PC-9 (cell line): ENCODE data around the gene ALDH2. TPM values are rescaled to one million over a fixed set of nuclear protein-coding genes. Genes with fewer than 3 reads are reported as not detected.

ENCODE experiments used
- BruUV-seq: library from RNA; stranded (reverse); fragments of 400-500 nt; replicated peaks from 2 replicates; lab custom pipeline; 2021; lab: Mats Ljungman, UMichigan
- CTCF ChIA-PET: fragments of 300-600 bp; sonication (Branson Sonifier 250); formaldehyde crosslinking; loops from one replicate; lab custom pipeline; 2022; ENCODE audit warnings: antibody characterized with exemption; lab: Charles Lee
- POLR2A ChIA-PET: fragments of 300-600 bp; sonication (Branson Sonifier 250); formaldehyde crosslinking; loops from one replicate; lab custom pipeline; 2022; ENCODE audit warnings: antibody characterized with exemption; ENCODE audit not compliant: unreplicated experiment; lab: Charles Lee
- DNase-seq, 2 experiments: peaks; one replicate each; pipeline versions ENCODE4 v3.0.0 to v3.0.0-alpha.2; 2015 to 2022; ENCODE audit warnings: mixed read lengths in 1 of 2
- H2AFZ ChIP-seq: fragments of 200-600 bp; sonication (generic); 2 replicates; pipeline ENCODE4 v1.8.1; 2017; ENCODE audit warnings: antibody characterized with exemption
- H3F3A ChIP-seq: fragments of 200-600 bp; sonication (generic); 2 replicates; pipeline ENCODE4 v1.8.1; 2017; ENCODE audit warnings: antibody characterized with exemption, mild to moderate bottlenecking, low read depth; ENCODE audit not compliant: insufficient read depth
- H3K27ac ChIP-seq: fragments of 200-600 bp; sonication (generic); 2 replicates; pipeline ENCODE4 v1.6.1; 2016; ENCODE audit warnings: mixed run types
- H3K27me3 ChIP-seq: fragments of 200-600 bp; sonication (generic); 2 replicates; pipeline ENCODE4 v1.6.1; 2016; ENCODE audit warnings: low read depth, mixed run types; ENCODE audit not compliant: insufficient read depth
- H3K36me3 ChIP-seq: fragments of 200-600 bp; sonication (generic); 2 replicates; pipeline ENCODE4 v1.6.1; 2016; ENCODE audit warnings: low read depth, mixed run types
- H3K4me1 ChIP-seq: fragments of 200-600 bp; sonication (generic); replicated peaks from 2 replicates; pipeline ENCODE4 v1.6.1; 2016; ENCODE audit warnings: mixed run types; ENCODE audit not compliant: insufficient read depth
- H3K4me2 ChIP-seq: fragments of 200-600 bp; sonication (generic); 2 replicates; pipeline ENCODE4 v1.6.1; 2017; ENCODE audit warnings: mixed run types
- H3K4me3 ChIP-seq: fragments of 200-600 bp; sonication (generic); 2 replicates; pipeline ENCODE4 v1.6.1; 2016; ENCODE audit warnings: mixed run types
- H3K79me2 ChIP-seq: fragments of 200-600 bp; sonication (generic); 2 replicates; pipeline ENCODE4 v1.6.1; 2017; ENCODE audit warnings: low read depth, mixed run types
- H3K9me2 ChIP-seq: fragments of 200-600 bp; sonication (generic); 2 replicates; pipeline ENCODE4 v1.8.1; 2017; ENCODE audit warnings: mild to moderate bottlenecking; ENCODE audit not compliant: insufficient read depth
- H3K9me3 ChIP-seq: fragments of 200-600 bp; sonication (generic); 2 replicates; pipeline ENCODE4 v1.8.1; 2016; ENCODE audit warnings: low read depth; ENCODE audit not compliant: insufficient read depth
- H4K20me1 ChIP-seq: fragments of 200-600 bp; sonication (generic); 2 replicates; pipeline ENCODE4 v1.8.1; 2017; ENCODE audit not compliant: insufficient read depth
- EZH2 ChIP-seq: fragments of 200-600 bp; sonication (generic); IDR thresholded peaks from 2 replicates; pipeline ENCODE4 v1.8.0; 2017; ENCODE audit warnings: antibody characterized with exemption, low read depth
- intact Hi-C: fragments of 100-400 bp; cut with micrococcal nuclease; formaldehyde crosslinking; loops from one replicate; pipeline ENCODE4 v1.10.0; 2022; ENCODE audit not compliant: unreplicated experiment
- total RNA-seq: library from RNA; stranded (reverse); gene quantifications from 2 replicates; pipeline ENCODE4 v1.2.3, GENCODE V29; 2021
- TF ChIP-seq, protein P1 (sequence below): fragments of 200-600 bp; sonication (generic); conservative IDR thresholded peaks from 2 replicates; pipeline ENCODE4 v1.6.1; 2017; ENCODE audit warnings: mixed run types, antibody characterized with exemption, mild to moderate bottlenecking, moderate library complexity

Gene ALDH2
- total RNA-seq, 1 experiment from 2014 or later: 38.9 TPM

DNA sequence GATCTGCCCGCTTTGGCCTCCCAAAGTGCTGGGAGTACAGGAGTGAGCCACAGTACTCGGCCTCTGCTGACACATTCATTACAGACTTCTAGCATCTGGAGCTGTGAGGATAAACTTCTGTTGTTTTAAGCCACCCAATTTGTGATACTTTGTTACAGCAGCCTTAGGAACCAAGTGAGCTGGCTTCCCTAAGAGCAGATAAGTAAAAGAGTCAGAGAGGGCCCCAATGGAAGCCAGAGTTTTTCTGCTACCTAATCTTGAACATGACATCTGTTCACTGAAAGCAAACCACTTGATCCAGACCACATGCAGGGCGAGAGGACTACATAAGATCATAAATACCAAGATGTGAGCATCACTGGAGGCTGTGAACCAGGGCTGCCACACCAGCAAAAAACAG is 71.6 kb downstream of the ALDH2 start:
- H4K20me1 ChIP-seq: no peaks in the 10 kb centered on the region
- peaks cover 20% of the 10 kb centered on the region for H3K4me1 ChIP-seq
- no peak overlapping the region for H3K27ac ChIP-seq
- ChIA-PET POLR2A (no interaction called here), CTCF (no interaction called here)
- no peak for DNase-seq
- no peaks in the 10 kb centered on the region for H3K9me3 ChIP-seq
- H3K36me3 ChIP-seq: 0 out of 2 replicates have a peak, but pooled peaks cover 7% of the 10 kb centered on the region
- no TSS peak for BruUV-seq
- no peak overlapping the region for H3K4me3 ChIP-seq
- no peaks in the 10 kb centered on the region for H3K27me3 ChIP-seq
- H2AFZ ChIP-seq: no peak overlapping the region
- H3K79me2 ChIP-seq: peaks cover 32% of the 10 kb centered on the region
- no peak overlapping the region for H3K4me2 ChIP-seq
- no peak for TF ChIP-seq EZH2
- TF ChIP-seq, protein P1, sequence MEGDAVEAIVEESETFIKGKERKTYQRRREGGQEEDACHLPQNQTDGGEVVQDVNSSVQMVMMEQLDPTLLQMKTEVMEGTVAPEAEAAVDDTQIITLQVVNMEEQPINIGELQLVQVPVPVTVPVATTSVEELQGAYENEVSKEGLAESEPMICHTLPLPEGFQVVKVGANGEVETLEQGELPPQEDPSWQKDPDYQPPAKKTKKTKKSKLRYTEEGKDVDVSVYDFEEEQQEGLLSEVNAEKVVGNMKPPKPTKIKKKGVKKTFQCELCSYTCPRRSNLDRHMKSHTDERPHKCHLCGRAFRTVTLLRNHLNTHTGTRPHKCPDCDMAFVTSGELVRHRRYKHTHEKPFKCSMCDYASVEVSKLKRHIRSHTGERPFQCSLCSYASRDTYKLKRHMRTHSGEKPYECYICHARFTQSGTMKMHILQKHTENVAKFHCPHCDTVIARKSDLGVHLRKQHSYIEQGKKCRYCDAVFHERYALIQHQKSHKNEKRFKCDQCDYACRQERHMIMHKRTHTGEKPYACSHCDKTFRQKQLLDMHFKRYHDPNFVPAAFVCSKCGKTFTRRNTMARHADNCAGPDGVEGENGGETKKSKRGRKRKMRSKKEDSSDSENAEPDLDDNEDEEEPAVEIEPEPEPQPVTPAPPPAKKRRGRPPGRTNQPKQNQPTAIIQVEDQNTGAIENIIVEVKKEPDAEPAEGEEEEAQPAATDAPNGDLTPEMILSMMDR: no peak
- intact Hi-C loops: no loop called here
- H3K9me2 ChIP-seq: no peaks in the 10 kb centered on the region
- peaks cover 15% of the 10 kb centered on the region for H3F3A ChIP-seq

DNA sequence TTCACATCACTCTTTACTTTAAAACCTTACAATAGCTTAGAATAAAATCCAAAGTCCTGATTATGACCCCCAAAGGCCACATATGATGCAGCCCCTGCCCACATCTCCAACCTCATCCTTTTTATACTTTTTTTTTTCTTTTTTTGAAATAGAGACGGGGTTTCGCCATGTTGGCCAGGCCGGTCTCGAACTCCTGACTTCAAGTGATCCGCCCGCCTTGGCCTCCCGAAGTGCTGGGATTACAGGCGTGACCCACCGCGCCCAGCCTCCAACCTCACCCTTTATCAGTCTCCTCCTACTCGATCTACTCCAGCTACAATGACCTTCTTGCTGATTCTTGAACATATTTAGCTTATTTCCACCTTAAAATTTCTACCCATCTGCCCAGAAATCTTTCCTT is 74.1 kb downstream of the ALDH2 start:
- H3K9me3 ChIP-seq: no peaks in the 10 kb centered on the region
- H3K79me2 ChIP-seq: peaks cover 56% of the 10 kb centered on the region
- peaks cover 25% of the 10 kb centered on the region for H3K4me1 ChIP-seq
- BruUV-seq: no TSS peak
- POLR2A ChIA-PET: interaction anchor here (0.6 to 0.7 kb wide), 2 partner anchors 434 to 889 kb away, joined by 3 to 4 read pairs; no protein-coding TSS in a partner anchor
- DNase-seq: peak in 1 of 2 experiments; percentile 13
- H3K4me3 ChIP-seq: peak overlapping the region; percentile 84
- no peaks in the 10 kb centered on the region for H3K9me2 ChIP-seq
- intact Hi-C loops: loop anchor here (5.0 kb wide), 1 partner anchor 171 kb away; the partner anchor contains the start of genes ERP29 and TMEM116
- TF ChIP-seq EZH2: no peak
- TF ChIP-seq, protein P1: no peak
- no peaks in the 10 kb centered on the region for H4K20me1 ChIP-seq
- CTCF ChIA-PET: interaction anchor here (0.9 kb wide), 1 partner anchor 16 kb away, joined by 3 read pairs; no protein-coding TSS in a partner anchor
- peak overlapping the region; percentile 97 for H2AFZ ChIP-seq
- peak overlapping the region; percentile 64 for H3K27ac ChIP-seq
- no peaks in the 10 kb centered on the region for H3K27me3 ChIP-seq
- peaks cover 18% of the 10 kb centered on the region for H3F3A ChIP-seq
- 0 out of 2 replicates have a peak, but pooled peaks cover 7% of the 10 kb centered on the region for H3K36me3 ChIP-seq
- H3K4me2 ChIP-seq: peak overlapping the region; percentile 90

DNA sequence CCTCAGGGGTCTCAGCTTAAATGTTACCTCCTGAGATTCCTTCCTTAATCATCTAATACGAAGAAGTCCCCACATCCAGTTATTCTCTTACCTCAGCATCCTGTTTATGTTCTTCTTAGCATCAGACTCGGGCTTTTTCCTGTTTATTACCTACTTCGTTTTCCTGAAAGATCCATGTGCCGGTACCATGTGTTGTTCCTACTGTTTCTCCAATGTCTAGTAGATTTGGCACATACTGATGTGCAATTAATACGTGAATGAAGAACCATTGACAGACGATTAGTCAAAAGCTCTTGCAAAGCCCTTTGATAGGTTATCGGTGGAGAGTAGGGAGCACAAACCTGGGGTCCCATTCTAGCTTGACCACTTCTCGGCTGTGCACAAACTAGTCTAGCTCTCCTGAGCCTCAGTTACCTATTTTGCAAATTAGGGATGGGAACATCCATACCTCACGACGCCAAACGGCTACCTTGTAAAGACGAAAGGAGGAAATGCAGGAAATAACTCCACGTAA is 74.6 kb downstream of the ALDH2 start:
- Histone ChIP-seq H3K9me2 (no peaks in the 10 kb centered on the region), H3K9me3 (no peaks in the 10 kb centered on the region), H3K4me2 (peak overlapping the region; percentile 90), H3K36me3 (peaks cover 12% of the 10 kb centered on the region; the same call in 1 of the 2 replicates), H3K79me2 (peaks cover 61% of the 10 kb centered on the region), H3K4me1 (peaks cover 30% of the 10 kb centered on the region), H3K4me3 (peak overlapping the region; percentile 84), H3F3A (peaks cover 22% of the 10 kb centered on the region), H3K27ac (peak overlapping the region; percentile 64), H3K27me3 (no peaks in the 10 kb centered on the region), H4K20me1 (no peaks in the 10 kb centered on the region), H2AFZ (peak overlapping the region; percentile 97)
- ChIA-PET POLR2A (interaction anchor here (0.6 kb wide), 2 partner anchors 21 to 434 kb away, joined by 3 to 4 read pairs; no protein-coding TSS in a partner anchor), CTCF (interaction anchor here (0.9 to 1.5 kb wide), 2 partner anchors 16 to 28 kb away, joined by 3 to 4 read pairs; no protein-coding TSS in a partner anchor)
- no peak for TF ChIP-seq EZH2
- TF ChIP-seq, protein P1: no peak
- DNase-seq: peak in 1 of 2 experiments; percentile 43
- intact Hi-C loops: loop anchor here (5.0 kb wide), 1 partner anchor 171 kb away; the partner anchor contains the start of genes ERP29 and TMEM116
- TSS peak; percentile 76 for BruUV-seq
